ENCODE results near the gene VSTM2L. TPM values are rescaled to one million over a fixed set of nuclear protein-coding genes. Genes with fewer than 3 reads are reported as not detected.

The VSTM2L gene
- total RNA-seq, 2 donors from 2014 or later: 1.4 to 1.5 TPM

GRCh38 chr20:37976887-37977286 is 74.0 kb downstream of the VSTM2L start:
- Histone ChIP-seq H3K4me1 (no peaks in the 10 kb centered on the region), H3K27ac (no peak overlapping the region), H3K4me3 (no peak overlapping the region), H3K27me3 (no peaks in the 10 kb centered on the region), H3K9me3 (no peaks in the 10 kb centered on the region), H3K36me3 (no peaks in the 10 kb centered on the region), H3K9ac (ENCODE audit: low read depth in 2 of 2, low read length in 2 of 2) (no peak overlapping the region)
- no peak for TF ChIP-seq CTCF (IDR thresholded peaks at IDR 0.05)
- no peak for DNase-seq
- intact Hi-C loops (cut with DNase I): no loop called here

- Histone ChIP-seq H3K4me1 (no peaks in the 10 kb centered on the region), H3K4me3 (no peak overlapping the region), H3K9me3 (no peaks in the 10 kb centered on the region), H3K9ac (ENCODE audit: low read depth in 2 of 2, low read length in 2 of 2) (no peak overlapping the region), H3K27ac (no peak overlapping the region), H3K27me3 (no peaks in the 10 kb centered on the region), H3K36me3 (no peaks in the 10 kb centered on the region)
- TF ChIP-seq CTCF (IDR thresholded peaks at IDR 0.05): no peak
- intact Hi-C loops (cut with DNase I): no loop called here
- peak; percentile 12 for DNase-seq
These were observed 74.4 kb downstream of the VSTM2L start for GRCh38 chr20:37977338-37977737.

GRCh38 chr20:37977786-37978185 is 74.9 kb downstream of the VSTM2L start:
- peak; percentile 4 for DNase-seq
- H3K9ac ChIP-seq (ENCODE audit: low read depth in 2 of 2, low read length in 2 of 2): no peak overlapping the region
- no peak overlapping the region for H3K4me3 ChIP-seq
- H3K36me3 ChIP-seq: no peaks in the 10 kb centered on the region
- intact Hi-C loops (cut with DNase I): no loop called here
- no peaks in the 10 kb centered on the region for H3K9me3 ChIP-seq
- TF ChIP-seq CTCF (IDR thresholded peaks at IDR 0.05): no peak
- no peaks in the 10 kb centered on the region for H3K4me1 ChIP-seq
- no peaks in the 10 kb centered on the region for H3K27me3 ChIP-seq
- H3K27ac ChIP-seq: no peak overlapping the region

DNA sequence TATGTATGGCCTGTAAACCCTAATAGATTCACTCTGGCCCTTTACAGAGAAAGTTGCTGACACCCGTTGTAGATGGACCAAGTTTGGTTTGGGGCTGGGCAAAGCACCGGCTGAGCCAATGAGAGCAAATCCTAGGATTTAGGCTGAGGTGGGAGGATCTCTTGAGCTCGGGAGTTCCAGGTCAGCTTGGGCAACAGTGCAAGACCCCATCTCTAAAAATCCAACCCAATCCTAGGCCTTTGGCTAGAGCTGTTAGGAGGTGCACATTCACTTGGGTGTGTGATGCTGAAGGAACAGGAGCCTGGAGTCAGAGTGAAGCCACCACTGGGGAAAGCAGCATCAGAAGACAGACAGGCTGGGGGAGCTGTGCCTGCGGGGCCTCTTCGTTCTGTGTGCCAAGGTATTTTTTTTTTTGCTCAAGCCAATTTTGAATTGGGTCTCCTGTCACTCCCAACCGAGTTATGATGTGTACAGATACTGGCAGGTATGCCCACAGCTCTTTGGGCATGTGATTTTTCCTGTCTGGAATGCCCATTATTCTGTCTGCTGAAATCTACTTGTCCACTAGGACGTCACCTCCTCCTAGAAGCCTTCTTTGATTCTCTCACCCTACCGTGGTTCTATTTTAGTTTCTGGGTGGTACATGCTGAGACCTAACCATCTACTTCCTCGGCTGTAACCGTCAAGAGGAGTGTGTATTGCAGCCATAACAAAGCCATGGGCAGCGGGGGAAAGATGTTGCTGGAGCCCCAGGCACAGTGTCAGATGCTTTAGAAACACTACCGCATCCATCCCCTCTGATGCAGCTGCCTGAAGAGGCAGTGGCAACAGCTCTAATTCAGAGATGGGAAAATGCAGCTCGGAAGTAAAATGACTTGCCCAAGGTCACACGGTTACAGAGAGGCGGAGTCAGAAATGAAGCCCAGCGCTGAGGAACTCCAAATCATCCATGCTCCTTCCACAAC is 76.4 kb downstream of the VSTM2L start:
- Histone ChIP-seq H3K9ac (ENCODE audit: low read depth in 2 of 2, low read length in 2 of 2) (no peak overlapping the region), H3K36me3 (no peaks in the 10 kb centered on the region), H3K27me3 (no peaks in the 10 kb centered on the region), H3K27ac (no peak overlapping the region), H3K9me3 (no peaks in the 10 kb centered on the region), H3K4me1 (no peaks in the 10 kb centered on the region), H3K4me3 (no peak overlapping the region)
- no peak for TF ChIP-seq CTCF (IDR thresholded peaks at IDR 0.05)
- DNase-seq: peak; percentile 8
- intact Hi-C loops (cut with DNase I): no loop called here

- H3K27ac ChIP-seq: no peak overlapping the region
- no peak overlapping the region for H3K9ac ChIP-seq (ENCODE audit: low read depth in 2 of 2, low read length in 2 of 2)
- no peaks in the 10 kb centered on the region for H3K36me3 ChIP-seq
- no peaks in the 10 kb centered on the region for H3K4me1 ChIP-seq
- DNase-seq: peak; percentile 4
- no peaks in the 10 kb centered on the region for H3K27me3 ChIP-seq
- intact Hi-C loops (cut with DNase I): no loop called here
- H3K4me3 ChIP-seq: no peak overlapping the region
- H3K9me3 ChIP-seq: no peaks in the 10 kb centered on the region
- TF ChIP-seq CTCF (IDR thresholded peaks at IDR 0.05): no peak
These were observed 77.5 kb downstream of the VSTM2L start for GRCh38 chr20:37980383-37980782.

All from colonic mucosa (tissue), 4 donors.